ENCODE results near the gene PRKCSH.

DNA sequence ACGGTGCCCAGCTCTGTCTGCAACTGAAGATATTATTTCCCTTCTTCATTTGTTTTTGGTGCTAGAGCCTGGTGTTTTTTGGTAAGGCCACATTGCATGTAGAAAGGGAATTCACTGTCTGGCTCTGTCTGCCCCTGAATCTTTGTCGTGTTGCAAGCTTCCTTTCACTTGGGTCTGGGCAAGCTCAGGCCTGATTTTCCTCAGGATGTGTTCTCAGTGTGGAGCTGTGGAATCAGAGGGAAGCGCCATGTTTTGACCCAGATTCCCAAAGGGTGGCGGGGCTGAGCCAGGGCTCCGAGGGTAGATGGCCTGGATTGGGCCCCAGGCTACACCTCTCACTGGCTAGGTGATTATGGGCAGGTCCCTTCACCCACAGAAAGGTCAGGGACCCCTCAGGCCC, 8.6 kb downstream of the PRKCSH start:
- TF ChIP-seq ELF1 (IDR thresholded peaks at IDR 0.05) (no peak), FOXM1 (IDR thresholded peaks at IDR 0.05; ENCODE audit: low read depth) (no peak)
- TF ChIP-seq, protein P1, sequence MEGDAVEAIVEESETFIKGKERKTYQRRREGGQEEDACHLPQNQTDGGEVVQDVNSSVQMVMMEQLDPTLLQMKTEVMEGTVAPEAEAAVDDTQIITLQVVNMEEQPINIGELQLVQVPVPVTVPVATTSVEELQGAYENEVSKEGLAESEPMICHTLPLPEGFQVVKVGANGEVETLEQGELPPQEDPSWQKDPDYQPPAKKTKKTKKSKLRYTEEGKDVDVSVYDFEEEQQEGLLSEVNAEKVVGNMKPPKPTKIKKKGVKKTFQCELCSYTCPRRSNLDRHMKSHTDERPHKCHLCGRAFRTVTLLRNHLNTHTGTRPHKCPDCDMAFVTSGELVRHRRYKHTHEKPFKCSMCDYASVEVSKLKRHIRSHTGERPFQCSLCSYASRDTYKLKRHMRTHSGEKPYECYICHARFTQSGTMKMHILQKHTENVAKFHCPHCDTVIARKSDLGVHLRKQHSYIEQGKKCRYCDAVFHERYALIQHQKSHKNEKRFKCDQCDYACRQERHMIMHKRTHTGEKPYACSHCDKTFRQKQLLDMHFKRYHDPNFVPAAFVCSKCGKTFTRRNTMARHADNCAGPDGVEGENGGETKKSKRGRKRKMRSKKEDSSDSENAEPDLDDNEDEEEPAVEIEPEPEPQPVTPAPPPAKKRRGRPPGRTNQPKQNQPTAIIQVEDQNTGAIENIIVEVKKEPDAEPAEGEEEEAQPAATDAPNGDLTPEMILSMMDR (IDR thresholded peaks at IDR 0.05), result no peak
- TF ChIP-seq, protein P2, sequence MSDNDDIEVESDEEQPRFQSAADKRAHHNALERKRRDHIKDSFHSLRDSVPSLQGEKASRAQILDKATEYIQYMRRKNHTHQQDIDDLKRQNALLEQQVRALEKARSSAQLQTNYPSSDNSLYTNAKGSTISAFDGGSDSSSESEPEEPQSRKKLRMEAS (IDR thresholded peaks at IDR 0.05; ENCODE audit: low read depth), result no peak
- TF ChIP-seq, protein P3, sequence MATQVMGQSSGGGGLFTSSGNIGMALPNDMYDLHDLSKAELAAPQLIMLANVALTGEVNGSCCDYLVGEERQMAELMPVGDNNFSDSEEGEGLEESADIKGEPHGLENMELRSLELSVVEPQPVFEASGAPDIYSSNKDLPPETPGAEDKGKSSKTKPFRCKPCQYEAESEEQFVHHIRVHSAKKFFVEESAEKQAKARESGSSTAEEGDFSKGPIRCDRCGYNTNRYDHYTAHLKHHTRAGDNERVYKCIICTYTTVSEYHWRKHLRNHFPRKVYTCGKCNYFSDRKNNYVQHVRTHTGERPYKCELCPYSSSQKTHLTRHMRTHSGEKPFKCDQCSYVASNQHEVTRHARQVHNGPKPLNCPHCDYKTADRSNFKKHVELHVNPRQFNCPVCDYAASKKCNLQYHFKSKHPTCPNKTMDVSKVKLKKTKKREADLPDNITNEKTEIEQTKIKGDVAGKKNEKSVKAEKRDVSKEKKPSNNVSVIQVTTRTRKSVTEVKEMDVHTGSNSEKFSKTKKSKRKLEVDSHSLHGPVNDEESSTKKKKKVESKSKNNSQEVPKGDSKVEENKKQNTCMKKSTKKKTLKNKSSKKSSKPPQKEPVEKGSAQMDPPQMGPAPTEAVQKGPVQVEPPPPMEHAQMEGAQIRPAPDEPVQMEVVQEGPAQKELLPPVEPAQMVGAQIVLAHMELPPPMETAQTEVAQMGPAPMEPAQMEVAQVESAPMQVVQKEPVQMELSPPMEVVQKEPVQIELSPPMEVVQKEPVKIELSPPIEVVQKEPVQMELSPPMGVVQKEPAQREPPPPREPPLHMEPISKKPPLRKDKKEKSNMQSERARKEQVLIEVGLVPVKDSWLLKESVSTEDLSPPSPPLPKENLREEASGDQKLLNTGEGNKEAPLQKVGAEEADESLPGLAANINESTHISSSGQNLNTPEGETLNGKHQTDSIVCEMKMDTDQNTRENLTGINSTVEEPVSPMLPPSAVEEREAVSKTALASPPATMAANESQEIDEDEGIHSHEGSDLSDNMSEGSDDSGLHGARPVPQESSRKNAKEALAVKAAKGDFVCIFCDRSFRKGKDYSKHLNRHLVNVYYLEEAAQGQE (IDR thresholded peaks at IDR 0.05; ENCODE audit: low read depth, low read length), result no peak

Data from SK-N-SH (cell line).